ENCODE results near the gene NEBL.

The NEBL gene

DNA sequence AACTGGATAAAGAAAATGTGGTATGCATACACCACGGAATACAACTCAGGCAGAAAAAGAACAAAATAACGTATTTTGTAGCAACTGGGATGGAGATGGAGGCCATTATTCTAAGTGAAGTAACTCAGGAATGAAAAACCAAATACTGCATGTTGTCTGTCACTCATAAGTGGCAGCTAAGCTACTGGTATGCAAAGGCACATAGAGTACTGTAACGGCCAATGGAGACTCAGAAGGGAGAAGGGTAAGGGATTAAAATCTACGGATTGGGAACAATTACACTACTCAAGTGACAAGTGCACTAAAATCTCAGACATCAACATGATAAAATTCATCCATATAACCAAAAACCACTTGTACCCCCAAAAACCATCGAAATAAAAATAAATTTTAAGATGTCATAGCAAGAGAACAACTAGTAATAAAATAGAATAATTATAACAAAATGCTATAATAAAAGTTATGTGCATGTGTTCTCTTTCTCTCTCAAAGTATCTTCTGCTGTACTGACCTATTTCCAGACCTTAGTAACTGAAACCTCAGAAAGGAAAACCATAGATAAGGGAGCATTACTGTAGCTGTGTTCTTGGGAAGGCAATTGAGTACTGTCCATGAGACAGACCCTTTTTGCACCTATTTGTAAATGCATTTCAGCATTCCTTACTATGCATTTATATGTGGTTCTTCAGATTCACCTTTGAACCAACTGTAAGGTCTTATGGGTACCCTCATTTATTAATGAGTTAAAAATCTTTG lies 6.7 kb upstream of the NEBL start:
- DNase-seq, result no peak

DNA sequence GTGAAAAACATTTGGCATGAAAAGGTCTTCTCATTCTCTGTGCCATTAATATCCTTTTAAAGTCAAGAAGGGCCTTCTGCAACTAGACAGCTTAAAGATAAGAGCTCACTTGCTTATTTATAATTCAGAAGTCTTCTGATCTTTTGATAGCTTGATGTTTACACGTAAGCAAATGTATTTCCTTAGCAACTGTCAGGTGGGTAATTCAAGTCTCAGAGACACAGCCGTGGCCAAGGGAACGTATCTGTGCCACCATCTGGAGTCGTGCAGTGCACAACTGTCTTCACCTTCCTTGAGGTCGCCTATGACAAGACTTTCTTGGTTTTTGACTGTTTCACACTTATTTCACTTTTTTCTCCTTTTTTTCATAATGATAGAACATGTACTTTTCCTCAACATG lies 4.0 kb upstream of the NEBL start:
- DNase-seq, result no peak

DNA sequence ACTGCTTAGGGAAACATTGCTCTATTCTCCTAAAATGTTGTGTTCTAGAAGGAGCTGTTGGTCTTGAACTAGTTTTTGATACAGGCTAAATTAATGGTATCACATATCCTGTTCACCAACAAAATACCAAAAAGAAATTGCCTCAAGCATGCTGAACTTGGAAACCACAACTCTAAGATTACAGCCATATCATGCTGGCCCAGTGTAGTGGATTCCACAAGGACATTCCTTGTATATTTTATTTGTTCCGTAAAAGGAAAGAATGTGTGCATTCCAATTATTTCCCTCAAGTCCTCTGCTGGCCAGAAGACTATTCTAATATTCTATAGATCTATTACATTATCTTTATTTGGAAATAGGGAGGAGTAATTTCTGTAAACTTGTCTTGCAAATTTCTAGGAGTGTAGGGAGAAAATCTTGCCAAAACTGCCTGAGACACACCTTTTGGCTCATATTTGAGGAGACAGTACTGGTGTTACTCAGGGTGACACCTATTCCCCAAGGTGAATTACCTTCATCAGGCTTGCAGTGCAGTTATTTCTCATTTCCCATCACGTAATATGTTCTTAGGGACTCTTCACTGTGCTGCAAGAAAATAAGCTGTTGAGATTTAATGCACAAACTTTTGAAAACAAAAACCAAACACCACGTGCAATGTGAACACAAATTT lies 1.9 kb upstream of the NEBL start:
- DNase-seq, result no peak

DNA sequence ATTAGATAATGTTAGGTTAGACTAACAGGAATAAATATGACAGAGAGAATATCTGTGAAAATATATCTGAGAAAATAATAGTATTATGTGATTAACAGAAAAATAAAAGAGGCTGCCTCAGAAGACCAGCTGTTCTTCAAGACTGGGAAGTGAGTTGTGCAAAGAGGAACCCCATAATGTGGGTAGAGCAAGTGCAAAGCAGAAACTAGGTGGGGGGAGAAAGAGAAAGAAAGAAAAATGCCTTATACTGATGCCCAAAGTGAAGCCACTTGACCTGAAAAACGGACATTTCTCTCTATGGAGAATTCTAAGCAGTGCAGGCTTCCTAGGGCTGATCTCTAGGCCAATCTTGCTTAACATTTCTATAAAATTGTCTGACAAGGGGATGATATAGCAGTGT lies 3.8 kb downstream of the NEBL start:
- DNase-seq, result no peak

DNA sequence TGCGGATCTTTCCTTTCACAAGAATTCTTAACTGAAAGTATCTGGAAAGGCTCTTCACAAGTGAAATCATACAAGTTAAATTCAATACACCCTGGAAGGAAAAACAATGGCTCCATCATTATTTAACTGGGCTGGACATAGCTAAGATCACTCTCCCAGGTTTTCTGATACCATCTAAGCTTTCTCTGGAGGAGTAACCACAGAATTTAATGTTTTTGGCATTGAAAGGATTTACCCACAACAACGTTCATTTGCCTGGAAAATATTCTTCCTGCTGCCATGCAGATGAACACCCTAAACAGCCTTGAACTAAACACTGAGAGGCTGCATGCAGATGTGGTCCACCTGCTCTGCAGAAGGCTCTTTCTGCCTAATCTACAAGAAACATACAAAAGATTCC lies 4.3 kb downstream of the NEBL start:
- DNase-seq, result no peak

DNA sequence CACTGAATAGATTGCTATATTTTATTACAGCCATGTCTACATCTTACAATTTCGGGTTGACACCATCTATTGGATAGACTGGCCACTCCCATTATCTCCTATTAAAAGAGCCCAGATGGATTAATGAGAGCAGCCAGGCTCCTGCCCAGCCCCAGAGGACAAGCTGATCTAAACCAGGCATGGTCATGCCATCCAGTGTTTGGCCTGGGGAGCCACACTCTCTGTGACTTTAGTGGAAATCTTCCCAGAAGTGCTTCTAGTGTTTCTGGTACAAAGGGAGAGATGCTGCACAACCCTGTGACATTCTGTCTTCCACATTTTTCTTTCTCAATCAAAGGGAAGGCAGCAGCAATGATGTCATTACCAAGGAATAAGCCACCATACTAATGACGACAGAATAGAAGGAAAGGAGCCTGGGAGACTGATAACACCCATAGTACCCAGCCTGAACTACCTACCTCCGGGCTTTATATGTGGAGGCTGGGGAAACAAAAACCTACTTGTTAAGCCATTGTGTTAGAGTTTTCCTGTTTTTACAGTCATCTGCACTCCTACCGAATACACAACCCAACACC lies 5.0 kb downstream of the NEBL start:
- DNase-seq, result no peak

DNA sequence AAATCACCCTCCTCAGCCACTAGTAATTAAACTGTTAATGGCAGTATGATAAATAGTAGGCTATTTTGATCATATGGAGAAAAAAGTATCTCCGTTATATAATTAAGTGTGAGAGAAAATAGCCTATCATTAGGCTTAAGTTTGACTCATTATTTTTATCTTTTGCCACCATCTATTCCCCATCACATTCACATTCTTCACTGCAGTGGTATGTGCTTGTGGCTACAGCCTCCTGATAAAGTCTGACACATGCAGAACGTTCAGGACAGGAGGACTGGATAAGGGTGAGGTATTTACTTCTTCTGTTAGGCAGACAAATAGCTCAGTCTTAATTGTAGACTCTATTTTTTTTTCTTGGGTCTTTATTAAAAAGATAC lies 5.8 kb downstream of the NEBL start:
- DNase-seq, result no peak

DNA sequence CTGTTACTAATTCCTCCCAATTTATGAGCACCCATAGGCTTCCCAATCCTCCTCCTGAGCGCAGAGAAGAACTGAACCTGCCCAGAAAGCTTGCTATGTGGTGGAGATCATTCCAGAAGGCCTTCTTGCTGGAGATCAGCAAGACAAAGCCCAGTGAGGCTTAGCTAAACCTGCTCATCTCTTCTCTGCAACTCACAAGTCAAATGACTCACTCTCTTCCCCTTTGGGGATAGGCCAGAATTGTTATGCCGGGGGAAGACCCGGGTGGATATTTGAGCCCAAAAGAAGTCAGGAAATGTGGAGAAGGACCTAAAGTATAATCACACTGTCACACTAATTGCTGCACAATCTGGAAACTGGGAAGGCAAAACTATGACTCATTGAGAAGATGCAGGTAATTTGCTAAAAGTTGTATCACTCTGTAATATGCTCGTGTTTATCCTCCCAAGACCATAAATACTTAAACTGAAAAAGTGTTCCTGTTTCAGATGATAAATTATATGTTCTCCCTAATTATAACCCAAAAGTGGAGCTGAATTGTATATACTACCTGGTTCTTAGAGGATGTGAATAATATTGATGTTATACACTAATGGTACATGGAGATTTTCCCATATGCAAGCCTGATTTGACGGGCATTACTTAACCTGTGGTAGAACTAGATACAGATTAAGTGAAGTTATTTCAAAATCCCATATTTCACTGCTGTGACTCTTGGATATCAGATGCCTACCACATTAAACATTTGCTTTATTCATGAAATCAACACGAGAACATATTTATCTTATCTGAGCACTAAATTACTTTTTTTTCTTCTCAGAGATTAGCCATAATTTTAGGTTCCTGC lies 6.4 kb downstream of the NEBL start:
- DNase-seq, result no peak

DNA sequence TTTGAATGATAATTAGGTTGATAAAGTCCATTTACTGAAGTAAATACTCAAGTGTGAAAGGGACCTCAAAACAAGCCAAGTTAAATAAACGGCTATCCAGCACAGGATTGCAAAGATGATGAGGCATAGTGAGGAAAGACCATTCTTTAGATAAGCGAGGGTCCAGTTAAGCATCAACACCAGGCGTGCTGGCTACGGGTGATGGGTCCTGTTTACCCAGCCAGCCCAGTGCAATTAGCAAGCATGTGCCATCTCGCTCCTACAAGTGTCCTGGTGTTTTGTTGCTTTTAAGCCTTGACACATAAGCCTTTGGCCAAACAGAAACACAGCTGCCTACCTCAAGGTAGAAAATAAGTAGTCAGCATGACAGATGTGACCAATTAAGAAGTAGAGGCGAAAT lies 7.1 kb downstream of the NEBL start:
- no peak for DNase-seq

DNA sequence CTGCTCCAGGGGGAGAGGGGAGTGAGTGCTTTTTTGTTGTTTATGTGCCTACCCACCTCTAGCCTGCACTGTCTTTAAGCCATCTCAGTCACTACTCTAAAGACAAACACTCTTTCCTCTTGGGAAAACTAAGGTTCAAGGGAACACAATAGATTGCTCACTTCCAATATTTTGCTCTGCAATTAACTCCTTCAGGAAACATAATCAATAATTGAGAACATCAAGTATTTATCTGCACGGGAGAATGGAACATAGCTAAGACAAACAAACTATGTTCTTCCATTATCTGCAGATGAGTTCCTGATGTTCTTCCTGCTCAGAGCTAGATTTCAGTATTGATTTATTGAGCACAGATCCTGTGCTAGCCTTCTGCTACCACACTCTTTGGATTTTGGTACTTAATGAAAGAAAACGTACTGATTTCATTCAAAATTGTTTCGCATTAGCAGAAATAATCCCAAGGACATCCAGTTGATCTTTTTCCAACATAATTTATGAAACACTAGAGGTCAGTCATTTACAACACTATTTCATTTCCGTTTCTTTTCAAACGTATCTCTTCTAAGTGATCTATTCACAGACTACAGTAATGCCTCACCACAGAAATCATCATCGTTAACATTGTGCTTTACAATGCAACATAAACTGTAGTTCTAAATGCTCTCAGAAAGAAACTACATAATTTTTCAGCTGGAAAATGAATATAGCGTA lies 8.3 kb downstream of the NEBL start:
- no peak for DNase-seq

DNA sequence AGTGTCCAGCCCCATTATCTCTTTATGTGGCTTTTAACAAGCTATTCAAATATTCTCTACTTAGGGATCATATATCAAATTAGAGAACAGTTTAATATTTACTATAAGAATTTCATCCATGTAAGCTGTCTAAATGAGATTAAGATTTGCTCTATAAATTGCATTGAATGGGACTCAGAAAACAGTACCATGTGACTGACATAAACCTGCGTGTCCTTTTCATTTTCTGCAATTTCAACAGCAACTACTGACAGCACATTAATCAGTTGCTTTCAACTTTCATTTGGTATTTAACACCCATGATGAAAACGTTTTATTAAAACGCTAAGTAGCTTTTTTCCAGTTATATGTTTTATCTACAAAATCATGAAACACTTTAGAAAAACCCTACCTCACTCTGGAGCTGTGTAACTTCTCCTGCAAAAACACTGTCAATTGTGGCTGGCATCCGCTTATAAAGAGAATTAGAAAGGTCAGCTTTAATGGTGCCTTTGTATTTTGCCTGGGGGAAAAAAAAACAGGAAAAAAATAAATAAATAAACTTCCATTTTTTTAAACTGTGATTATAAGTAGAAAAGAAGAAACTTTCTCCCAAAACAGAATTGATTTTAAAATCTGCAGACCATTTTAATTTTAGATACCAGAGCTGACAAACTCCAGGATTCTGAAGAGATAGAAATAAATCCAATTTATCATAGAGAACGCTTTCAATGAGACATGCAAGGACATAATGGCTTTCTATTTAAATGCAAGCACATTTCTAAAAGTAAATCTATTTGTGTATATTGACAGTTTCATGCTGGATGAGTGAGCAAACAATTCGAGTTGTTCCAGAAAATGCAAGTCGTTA lies 9.2 kb downstream of the NEBL start:
- DNase-seq, result no peak

DNA sequence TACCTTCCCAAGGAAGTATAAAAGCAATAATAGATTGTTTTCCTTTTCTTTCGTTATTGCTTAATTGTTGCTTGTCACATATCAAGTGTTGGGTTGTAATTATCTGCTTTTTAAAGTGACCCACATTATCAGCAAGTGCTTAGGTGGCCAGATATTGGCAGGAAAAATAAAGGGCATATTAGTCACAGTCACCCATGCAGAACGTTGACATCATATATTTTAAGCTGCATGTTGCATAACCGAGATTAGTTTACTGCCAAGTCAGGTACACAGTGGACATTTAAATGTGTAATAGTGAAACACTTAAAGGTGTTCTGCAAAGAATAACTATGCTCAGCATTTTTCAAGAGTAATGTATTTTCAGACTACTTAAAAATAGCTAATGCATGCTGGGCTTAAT lies 11.4 kb downstream of the NEBL start:
- no peak for DNase-seq

DNA sequence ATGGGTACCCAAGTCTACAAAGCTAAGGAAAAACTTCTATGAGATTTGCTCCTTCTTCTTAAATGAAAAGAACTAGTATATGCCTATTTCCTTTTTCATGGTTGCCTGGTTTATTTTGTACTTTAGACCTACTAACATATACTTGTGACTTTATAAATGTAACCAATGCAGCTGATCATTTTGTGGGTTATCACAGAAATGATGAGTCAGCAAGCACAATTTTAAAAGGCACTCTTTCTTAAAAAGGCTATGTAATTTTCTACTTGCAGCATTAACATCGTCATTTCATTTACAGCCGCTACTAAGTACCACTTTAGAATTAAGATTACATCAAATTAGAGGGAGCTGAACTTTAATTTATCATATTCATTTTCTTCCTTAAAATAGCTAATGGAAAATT lies 13.6 kb downstream of the NEBL start:
- DNase-seq, result no peak

DNA sequence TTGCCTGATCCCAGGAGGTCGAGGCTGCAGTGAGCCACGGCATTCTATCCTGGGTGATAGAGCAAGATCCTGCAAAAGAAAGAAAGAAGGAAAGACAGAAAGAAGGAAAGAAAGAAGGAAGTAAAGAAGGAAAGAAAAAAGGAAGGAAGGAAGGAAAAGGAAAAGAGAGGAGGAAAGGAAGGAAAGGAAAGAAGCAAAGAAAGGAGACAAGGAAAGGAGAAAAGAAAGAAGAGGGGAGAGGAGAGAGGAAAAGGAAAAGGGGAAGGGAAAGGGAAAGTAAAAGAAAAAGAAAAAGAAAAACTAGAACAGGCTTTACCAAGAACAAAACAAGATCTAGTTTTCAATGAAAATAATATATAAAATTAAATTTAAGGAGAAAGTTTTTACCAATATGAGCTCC lies 15.0 kb downstream of the NEBL start:
- DNase-seq, result no peak

DNA sequence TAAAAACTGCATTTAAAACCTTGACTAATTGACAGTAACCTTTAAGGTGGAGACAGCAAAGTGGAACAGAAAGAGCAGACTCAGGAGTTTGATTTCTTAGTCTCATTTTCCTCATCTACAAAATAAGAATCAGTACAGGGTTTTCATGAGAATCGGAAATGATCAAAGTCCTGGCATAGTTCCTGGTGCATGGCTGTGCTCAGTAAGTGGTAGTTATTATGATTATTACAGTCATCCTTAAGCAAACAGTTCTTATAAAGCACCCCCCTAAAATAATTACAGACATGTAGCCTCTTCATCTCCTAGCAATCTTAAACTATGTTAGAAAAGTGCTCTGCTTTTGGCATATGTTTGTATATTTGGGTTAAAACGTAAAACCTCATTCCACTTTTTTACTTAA lies 18.0 kb downstream of the NEBL start:
- DNase-seq, result no peak

DNA sequence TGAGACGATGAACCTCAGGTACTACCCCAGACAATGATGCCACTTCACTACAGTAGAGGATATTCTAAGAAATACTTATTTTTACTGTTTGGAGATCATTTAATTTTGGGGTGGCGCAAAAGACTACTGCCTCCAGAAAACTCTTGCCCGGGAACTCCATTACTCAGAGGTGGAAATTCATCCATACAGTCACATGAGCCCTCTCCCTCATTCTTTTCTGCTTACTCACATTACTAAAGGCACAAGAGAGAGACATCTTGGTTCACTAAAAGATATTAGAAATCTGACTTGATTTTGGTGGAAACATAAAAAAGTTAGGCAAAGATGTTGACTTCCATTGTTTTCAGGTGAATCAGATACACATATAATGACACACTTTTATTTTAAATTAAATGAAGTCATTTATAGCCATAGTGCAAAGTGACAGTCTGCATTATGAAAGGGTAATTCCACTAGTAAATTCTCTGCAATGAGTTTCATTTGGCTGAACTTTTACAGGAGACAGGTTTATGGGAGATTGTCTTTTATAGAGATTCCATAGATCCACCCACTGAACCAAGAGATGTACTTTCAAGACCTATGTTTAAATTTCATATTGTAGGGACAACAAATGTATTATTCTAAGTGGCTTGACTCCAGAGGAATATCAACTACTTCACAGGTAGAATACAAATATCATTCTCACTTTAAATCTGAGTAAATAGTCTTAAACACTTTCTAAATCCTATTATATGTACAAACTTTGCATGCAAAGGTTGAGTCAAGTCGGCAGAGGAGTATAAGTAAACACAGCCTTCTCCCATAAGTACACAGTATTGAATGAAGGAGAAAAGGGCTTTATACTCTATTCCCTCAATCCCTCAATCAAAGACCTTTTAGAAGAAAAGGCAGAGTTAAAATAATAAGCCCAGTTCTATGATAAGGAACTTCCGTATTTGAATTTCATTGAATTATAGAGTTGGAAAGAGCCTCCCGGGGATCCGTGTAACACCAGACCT lies 18.8 kb downstream of the NEBL start:
- DNase-seq, result no peak

DNA sequence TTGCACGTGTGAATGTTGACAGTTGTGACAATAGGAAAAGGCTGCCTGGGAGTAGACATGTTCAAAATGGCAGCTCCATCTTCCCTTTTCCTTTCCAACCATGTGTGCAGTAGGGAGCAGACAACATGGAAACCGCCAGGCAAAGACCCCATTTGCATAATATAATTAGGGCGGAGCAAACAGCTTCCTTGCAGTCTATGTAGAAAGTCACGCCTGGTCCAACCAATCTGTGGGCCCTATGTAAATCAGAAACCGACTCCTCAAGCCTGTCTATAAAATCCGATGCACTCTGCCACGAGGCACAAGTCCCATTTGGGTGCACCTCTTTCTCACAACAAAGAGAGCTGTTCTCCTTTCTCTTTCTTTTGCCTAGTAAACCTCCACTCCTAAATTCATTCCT lies 19.6 kb downstream of the NEBL start:
- DNase-seq, result no peak

DNA sequence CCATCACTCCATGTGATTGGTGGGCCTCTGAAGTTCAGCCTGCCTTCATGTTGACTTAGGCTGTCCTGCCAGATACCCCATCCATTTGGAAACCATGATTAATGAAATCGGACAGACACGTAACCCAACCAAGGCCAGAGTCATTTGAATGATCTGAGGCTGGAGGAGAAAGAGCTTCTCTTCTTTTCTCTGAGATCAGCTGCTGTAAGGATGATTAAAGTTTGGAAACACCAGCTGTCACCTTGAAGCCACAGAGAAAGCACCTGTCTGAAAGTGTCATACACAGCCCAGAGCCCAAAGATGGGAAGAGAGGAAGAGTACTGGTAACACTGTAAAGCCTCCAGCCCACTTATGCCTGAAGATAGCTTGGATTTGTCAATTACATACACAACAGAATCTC lies 22.9 kb downstream of the NEBL start:
- no peak for DNase-seq

DNA sequence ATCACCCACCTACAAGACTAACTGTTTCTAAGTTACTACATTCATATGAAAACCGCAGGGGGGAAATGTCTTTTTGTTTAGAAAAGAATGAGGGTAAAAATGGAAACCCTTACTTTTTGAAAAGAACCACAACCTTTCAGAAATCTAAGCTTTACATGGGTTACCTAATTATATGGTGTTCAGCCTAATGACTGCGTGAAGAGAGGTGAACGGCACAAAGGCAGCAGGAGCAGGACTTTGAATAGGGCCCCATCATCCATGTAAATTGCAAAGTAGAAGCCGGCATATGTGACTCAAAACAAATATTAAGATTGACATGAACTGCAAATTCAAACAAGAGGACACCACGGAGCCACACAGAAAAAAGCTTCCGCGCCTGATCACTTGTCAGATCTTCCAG lies 25.1 kb downstream of the NEBL start:
- DNase-seq, result no peak

DNA sequence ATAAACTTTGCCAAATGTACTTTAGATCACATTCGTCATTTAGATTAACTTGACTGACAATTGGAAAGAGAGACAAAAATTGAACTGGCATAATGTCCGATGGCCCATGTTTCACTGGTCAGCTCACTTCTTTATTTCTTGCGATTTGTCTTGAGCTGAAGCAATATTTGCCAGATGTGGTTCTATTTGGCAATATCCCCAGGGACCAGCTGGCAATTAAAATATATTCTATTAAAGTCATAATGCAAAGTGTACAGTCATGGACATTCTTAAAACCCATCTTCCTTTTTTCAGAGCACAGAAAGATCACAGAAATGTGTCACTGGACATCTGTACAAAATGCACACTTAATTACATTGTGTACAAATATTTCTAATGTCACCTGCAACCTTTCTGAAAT lies 26.3 kb downstream of the NEBL start:
- no peak for DNase-seq

DNA sequence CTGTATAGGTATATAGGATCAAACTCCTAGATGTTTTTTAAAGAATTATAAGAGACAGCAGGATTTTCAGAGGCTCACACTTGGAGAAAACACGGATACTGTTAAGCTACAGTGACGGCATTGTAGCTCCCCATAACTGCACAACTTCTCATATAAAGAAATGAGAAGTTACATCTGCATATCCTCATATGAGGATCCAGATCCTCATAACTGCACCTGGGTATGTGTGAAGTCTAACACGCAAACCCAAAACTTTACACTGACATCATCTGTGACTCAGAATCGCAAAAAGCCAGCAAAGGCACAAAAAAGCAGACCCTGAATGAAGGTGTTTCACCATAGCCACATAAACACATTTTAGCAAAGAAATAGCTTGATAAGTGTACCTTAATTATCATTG lies 34.1 kb downstream of the NEBL start:
- DNase-seq, result no peak
